Measurements from ENCODE around the gene DAGLB.

DNA sequence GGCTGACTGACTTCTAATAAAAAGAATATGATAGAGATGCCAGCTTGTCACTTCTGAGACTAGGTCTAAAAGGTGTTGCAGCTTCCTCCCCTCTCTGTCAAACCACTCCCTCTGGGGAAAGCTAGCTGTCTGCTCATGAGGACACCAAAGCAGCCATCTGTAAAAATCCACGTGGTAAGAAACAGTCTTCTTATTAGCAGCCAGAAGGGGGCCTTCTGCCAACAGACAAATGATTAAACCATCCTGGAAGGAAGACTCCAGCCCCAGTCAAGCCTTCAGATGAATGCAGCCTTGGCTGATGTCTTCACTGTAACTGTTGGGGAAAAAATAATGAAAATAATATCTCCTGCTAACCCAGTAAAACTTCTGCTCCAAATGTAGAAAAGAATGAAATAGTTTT is 41.9 kb upstream of the DAGLB start:
- TF ChIP-seq, protein P1, sequence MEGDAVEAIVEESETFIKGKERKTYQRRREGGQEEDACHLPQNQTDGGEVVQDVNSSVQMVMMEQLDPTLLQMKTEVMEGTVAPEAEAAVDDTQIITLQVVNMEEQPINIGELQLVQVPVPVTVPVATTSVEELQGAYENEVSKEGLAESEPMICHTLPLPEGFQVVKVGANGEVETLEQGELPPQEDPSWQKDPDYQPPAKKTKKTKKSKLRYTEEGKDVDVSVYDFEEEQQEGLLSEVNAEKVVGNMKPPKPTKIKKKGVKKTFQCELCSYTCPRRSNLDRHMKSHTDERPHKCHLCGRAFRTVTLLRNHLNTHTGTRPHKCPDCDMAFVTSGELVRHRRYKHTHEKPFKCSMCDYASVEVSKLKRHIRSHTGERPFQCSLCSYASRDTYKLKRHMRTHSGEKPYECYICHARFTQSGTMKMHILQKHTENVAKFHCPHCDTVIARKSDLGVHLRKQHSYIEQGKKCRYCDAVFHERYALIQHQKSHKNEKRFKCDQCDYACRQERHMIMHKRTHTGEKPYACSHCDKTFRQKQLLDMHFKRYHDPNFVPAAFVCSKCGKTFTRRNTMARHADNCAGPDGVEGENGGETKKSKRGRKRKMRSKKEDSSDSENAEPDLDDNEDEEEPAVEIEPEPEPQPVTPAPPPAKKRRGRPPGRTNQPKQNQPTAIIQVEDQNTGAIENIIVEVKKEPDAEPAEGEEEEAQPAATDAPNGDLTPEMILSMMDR (IDR thresholded peaks at IDR 0.05) = no peak
- TF ChIP-seq POLR2A (IDR thresholded peaks at IDR 0.05) = no peak
